HG03064 (cell line): ENCODE measurements around the gene CPED1.

Experiments used
- ATAC-seq: cut with Tn5 transposase; IDR thresholded peaks from one replicate; pipeline ENCODE4 v1.9.1; 2021; ENCODE audit warnings: low read depth; ENCODE audit not compliant: unreplicated experiment

CPED1 gene

GRCh38 chr7:120988591-120989256 is at the start of gene CPED1:
CPED1 (plus strand) TSS chr7:120988711; CDS start chr7:120989622, 911 bp downstream.
- no peak for ATAC-seq

- ATAC-seq: no peak
Observed at GRCh38 chr7:120939345-120939744, 49.2 kb upstream of the CPED1 start.

GRCh38 chr7:120941064-120941463 is 47.4 kb upstream of the CPED1 start:
- no peak for ATAC-seq

GRCh38 chr7:120941856-120942255 is 46.7 kb upstream of the CPED1 start:
- no peak for ATAC-seq

- no peak for ATAC-seq
Observed at GRCh38 chr7:120942861-120943260, 45.6 kb upstream of the CPED1 start.

GRCh38 chr7:120944826-120945562 is 43.5 kb upstream of the CPED1 start:
- ATAC-seq: no peak

GRCh38 chr7:120947980-120948379 is 40.5 kb upstream of the CPED1 start:
- ATAC-seq: no peak

- ATAC-seq: no peak
Observed at GRCh38 chr7:120949393-120949911, 39.1 kb upstream of the CPED1 start.

- ATAC-seq: no peak
Observed at GRCh38 chr7:120949998-120950538, 38.4 kb upstream of the CPED1 start.

- peak; percentile 91 for ATAC-seq
Observed at GRCh38 chr7:120950539-120951308, 37.8 kb upstream of the CPED1 start, which contains the start of gene ING3. ING3 (plus strand) TSS chr7:120950777; CDS start chr7:120950897, 120 bp downstream.

GRCh38 chr7:120951309-120951699 is 37.2 kb upstream of the CPED1 start:
- no peak for ATAC-seq

GRCh38 chr7:120951826-120952225 is 36.7 kb upstream of the CPED1 start:
- ATAC-seq: no peak

- ATAC-seq: peak; percentile 46
Observed at GRCh38 chr7:120955577-120956149, 32.8 kb upstream of the CPED1 start.

- ATAC-seq: no peak
Observed at GRCh38 chr7:120959929-120960484, 28.5 kb upstream of the CPED1 start.

- ATAC-seq: no peak
Observed at GRCh38 chr7:120960714-120961113, 27.8 kb upstream of the CPED1 start.

- ATAC-seq: no peak
Observed at GRCh38 chr7:120961638-120962173, 26.8 kb upstream of the CPED1 start.

GRCh38 chr7:120964088-120964487 is 24.4 kb upstream of the CPED1 start:
- no peak for ATAC-seq

- ATAC-seq: no peak
Observed at GRCh38 chr7:120966961-120967360, 21.6 kb upstream of the CPED1 start.

GRCh38 chr7:120973849-120974248 is 14.7 kb upstream of the CPED1 start:
- ATAC-seq: no peak
